SJSA1 (cell line): ENCODE measurements around the gene NSUN2. TPM values are rescaled to one million over a fixed set of nuclear protein-coding genes. Genes with fewer than 3 reads are reported as not detected.
"Not testable (repeated sequence)": the region's sequence is repeated elsewhere in the genome, so short reads cannot be mapped to it uniquely, and the experiment has no call there.

Experiments
- DNase-seq, 2 experiments: peaks; one replicate each; pipeline ENCODE4 v3.0.0-alpha.2; 2015 to 2020; ENCODE audit warnings: low spot score in 2 of 2, low read depth in 1 of 2
- H3K27ac ChIP-seq: fragments of 250-450 bp; sonication (Bioruptor Pico); 2 replicates; pipeline ENCODE4 v1.5.1; 2020; ENCODE audit warnings: mild to moderate bottlenecking, moderate library complexity
- H3K27me3 ChIP-seq: fragments of 250-450 bp; sonication (Bioruptor Pico); replicated peaks from 2 replicates; pipeline ENCODE4 v1.5.1; 2020; ENCODE audit warnings: mild to moderate bottlenecking, moderate library complexity
- H3K36me3 ChIP-seq: fragments of 250-450 bp; sonication (Bioruptor Pico); 2 replicates; pipeline ENCODE4 v1.5.1; 2020; ENCODE audit warnings: mild to moderate bottlenecking
- H3K4me1 ChIP-seq: fragments of 250-450 bp; sonication (Bioruptor Pico); replicated peaks from 2 replicates; pipeline ENCODE4 v1.6.1; 2021; ENCODE audit warnings: mild to moderate bottlenecking
- H3K4me3 ChIP-seq: fragments of 250-450 bp; sonication (Bioruptor Pico); 2 replicates; pipeline ENCODE4 v1.5.1; 2020; ENCODE audit warnings: mild to moderate bottlenecking
- H3K9me3 ChIP-seq: fragments of 250-450 bp; sonication (Bioruptor Pico); replicated peaks from 2 replicates; pipeline ENCODE4 v1.5.1; 2020; ENCODE audit warnings: mild to moderate bottlenecking
- total RNA-seq: library from RNA; depleted of rRNA; stranded (reverse); fragments of >200 nt; shearing (Covaris generic); gene quantifications from 2 replicates; pipeline ENCODE4 v1.2.3, GENCODE V29; 2014

NSUN2 gene
- total RNA-seq, 1 experiment from 2014 or later, result 112 TPM

DNA sequence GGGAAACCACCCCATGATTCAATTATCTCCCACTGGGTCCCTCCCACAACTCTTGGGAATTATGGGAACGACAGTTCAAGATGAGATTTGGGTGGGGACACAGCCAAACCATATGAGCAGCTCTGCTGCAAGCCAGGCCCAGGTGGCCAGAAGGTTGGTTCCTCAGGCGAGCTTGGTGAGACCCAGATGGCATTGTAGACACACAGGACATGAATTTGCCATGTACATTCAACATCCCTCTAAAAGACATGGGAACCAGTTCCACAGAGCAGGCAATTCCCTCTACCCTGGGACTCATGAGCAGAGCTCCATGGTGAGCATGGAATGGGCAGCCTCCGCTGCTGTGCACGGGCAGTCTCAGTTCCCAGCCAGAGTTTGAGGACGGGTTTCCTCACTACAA, 53.3 kb downstream of the NSUN2 start:
- Histone ChIP-seq H3K4me3 (no peak overlapping the region), H3K27me3 (peaks cover 58% of the 10 kb centered on the region), H3K27ac (no peak overlapping the region), H3K4me1 (no peaks in the 10 kb centered on the region; the same call in 1 of the 2 replicates), H3K9me3 (no peaks in the 10 kb centered on the region), H3K36me3 (no peaks in the 10 kb centered on the region)
- DNase-seq, result no peak

DNA sequence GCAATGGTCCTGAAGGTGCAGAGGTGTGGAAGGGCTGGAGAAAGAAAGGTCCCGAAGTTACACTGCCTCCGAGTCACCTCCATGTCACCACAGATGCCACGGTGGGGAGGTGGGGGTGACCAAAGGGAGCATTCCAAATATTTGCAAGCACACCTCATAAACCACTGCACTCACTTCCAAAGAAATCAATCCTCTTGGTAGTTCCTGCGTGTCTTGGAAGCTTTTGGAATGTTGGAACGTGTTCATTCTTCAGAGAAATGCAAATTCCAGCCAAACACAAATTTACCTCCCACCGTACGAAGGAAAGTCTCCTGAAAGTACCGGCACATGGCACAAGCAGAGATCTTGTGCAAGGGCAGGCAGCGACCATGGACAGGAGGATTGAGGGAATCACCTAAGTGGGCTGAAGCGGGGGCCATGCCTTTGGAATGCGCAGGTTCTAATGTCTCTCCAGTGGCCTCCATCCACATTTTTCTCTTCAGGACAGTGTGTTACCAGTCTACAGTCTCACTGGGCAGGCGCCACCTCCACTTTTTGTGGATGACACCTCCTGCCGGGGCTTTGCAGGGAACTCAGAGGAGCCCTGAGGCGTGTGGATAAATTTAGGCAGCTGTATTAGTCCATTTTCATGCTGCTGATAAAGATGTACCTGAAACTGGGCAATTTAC, 54.0 kb downstream of the NSUN2 start:
- H3K36me3 ChIP-seq, result no peaks in the 10 kb centered on the region
- no peaks in the 10 kb centered on the region for H3K9me3 ChIP-seq
- H3K27ac ChIP-seq, result no peak overlapping the region
- no peaks in the 10 kb centered on the region; the same call in 1 of the 2 replicates for H3K4me1 ChIP-seq
- H3K27me3 ChIP-seq, result peaks cover 54% of the 10 kb centered on the region
- no peak overlapping the region for H3K4me3 ChIP-seq
- no peak for DNase-seq

DNA sequence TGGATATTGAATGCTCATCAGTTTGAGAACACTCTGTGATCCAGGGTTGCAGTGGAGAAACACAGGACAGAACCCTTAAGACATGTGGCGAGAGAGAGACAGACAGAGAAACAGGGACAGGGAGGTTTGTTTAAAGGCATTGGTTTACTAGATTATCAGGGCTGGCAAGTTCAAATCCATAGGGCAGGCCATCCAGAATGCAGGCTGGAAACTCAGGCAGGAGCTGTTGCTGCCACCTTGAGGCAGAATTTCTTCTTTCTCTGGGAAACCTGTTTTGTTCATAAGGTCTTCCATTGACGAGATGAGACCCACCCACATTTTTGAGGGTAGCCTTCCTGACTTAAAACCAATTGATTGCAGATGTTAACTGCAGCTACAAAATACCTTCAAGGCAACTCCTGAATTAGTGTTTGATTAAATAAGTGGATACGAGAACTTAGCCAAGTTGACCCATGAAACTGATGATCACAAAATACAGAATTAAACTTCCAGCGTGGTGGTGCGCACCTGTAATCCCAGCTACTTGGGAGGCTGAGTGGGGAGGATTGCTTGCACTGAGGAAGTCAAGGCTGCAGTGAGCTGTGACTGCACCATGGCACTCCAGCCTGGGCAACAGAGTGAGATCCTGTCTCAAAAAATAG, 55.9 kb downstream of the NSUN2 start:
- no peaks in the 10 kb centered on the region for H3K9me3 ChIP-seq
- DNase-seq, result peak; percentile 38 to 52

DNA sequence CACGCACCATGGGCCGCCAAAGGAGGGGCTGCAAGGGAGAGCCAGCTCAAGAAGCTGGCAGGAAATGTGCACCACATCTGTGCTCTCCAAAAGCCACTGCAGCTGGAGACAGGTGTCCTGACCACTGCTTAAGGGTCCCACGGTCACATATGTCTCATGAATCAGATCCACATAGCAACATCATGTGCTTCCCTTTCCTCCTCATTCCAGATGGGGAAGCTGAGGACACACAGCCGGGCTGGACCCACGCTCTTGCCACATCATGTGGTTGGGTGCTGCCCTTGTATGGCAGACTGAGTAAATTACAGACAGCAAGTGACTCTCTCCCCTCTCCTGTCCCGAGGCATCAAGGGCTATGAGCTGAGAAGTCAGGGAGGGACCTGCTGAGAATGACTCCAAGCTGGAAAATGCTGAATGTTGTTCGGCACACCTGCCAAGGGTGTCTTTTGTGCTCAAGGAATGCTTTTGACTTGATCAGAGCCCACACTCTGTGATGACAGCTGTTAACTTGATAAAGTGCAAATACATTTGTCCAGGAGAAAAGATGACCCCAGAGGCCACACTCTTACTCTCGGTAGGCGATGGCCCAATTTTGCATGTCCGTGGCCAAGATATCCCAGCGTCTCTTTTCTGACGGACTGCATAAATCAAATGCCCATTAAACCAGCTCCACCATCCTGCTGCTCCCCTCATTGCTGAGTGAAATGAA, 58.2 kb downstream of the NSUN2 start:
- Histone ChIP-seq H3K36me3 (no peaks in the 10 kb centered on the region), H3K9me3 (no peaks in the 10 kb centered on the region), H3K27me3 (peaks cover 19% of the 10 kb centered on the region), H3K4me1 (no peaks in the 10 kb centered on the region), H3K27ac (no peak overlapping the region), H3K4me3 (no peak overlapping the region)
- peak in 1 of 2 experiments; percentile 35 for DNase-seq

More for the DNA sequence above, 55.9 kb downstream of the NSUN2 start:
- Histone ChIP-seq H3K27me3 (peaks cover 37% of the 10 kb centered on the region), H3K4me3 (no peak overlapping the region), H3K4me1 (no peaks in the 10 kb centered on the region), H3K36me3 (no peaks in the 10 kb centered on the region), H3K27ac (no peak overlapping the region)

DNA sequence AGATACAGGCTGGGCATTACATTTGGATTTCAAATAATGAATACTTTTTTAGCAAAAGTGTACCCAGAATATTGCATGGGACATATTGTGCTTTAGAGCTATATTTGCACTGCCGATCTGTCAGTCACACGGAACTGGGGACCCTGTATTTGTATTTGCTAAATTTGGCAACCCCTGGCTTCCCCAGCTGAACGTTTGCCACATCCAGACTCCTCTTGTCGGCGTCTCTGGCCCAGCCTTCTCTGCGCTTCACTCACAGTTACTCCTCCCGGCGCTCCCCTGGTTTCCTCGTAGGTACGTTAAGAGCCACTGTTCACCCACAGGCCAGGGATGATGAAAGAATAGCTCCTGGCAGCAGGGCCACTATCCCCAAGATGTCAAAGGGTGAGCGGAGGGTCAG, 58.7 kb downstream of the NSUN2 start:
- no peak overlapping the region for H3K4me3 ChIP-seq
- DNase-seq, result peak in 1 of 2 experiments; percentile 36
- no peaks in the 10 kb centered on the region for H3K36me3 ChIP-seq
- H3K27me3 ChIP-seq, result peaks cover 17% of the 10 kb centered on the region; the same call in 1 of the 2 replicates
- no peaks in the 10 kb centered on the region for H3K9me3 ChIP-seq
- no peak overlapping the region for H3K27ac ChIP-seq
- H3K4me1 ChIP-seq, result no peaks in the 10 kb centered on the region

DNA sequence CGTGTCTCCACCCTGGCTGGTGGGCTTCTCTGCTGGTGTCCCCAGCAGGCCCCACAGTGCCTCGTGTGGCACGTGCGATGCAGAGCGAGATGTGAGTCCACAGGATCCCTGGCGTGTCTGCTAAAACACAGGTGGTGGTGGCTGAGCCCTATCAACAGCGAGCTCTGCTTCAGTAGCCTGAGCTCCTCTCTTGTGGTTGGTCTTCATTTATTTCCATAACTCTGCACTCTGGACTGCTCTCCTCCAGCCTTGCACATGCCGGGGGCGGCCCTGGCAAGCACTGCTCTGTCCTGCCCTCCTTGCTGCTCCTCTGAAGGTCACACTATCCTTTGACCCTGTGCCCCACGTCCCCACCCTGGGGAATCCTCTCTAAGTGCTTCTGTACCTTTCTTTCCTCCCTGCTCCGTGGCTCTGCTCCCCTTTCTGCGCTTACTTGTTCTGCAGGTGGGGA, 59.2 kb downstream of the NSUN2 start:
- peaks cover 14% of the 10 kb centered on the region; the same call in 1 of the 2 replicates for H3K27me3 ChIP-seq
- H3K36me3 ChIP-seq, result no peaks in the 10 kb centered on the region
- no peak overlapping the region for H3K4me3 ChIP-seq
- DNase-seq, result peak in 1 of 2 experiments; percentile 34
- H3K4me1 ChIP-seq, result no peaks in the 10 kb centered on the region
- no peaks in the 10 kb centered on the region for H3K9me3 ChIP-seq
- no peak overlapping the region for H3K27ac ChIP-seq

DNA sequence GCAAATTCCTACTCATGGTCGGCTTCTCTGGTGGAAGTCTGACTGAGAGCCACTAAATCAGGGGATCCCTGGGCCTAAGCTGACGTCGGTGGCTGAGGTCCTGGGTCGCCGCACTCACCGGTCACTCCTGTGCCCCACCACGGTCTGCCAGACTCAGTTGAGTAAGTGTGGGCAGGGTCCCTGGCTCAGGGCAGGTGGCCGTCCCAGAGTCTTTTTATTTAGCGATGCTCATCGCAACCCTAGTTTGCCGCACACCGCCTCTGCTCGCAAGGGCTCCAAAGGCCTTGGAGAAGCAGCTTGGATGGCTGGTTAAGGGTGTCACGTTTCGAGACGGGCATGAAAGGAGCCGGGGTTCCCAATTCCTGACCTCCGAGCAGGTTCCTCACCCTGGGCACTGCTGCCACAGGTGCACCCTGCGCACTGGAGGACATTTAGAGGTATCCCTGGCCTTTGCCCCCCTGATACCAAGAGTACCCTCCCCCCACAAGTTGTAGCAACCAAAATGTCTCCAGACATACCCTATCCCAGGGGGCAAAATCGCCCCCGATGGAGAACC, 59.9 kb downstream of the NSUN2 start:
- Histone ChIP-seq H3K4me3 (no peak overlapping the region), H3K4me1 (no peaks in the 10 kb centered on the region), H3K36me3 (no peaks in the 10 kb centered on the region), H3K27ac (no peak overlapping the region), H3K9me3 (no peaks in the 10 kb centered on the region), H3K27me3 (peaks cover 8% of the 10 kb centered on the region; the same call in 1 of the 2 replicates)
- DNase-seq, result peak in 1 of 2 experiments; percentile 42

DNA sequence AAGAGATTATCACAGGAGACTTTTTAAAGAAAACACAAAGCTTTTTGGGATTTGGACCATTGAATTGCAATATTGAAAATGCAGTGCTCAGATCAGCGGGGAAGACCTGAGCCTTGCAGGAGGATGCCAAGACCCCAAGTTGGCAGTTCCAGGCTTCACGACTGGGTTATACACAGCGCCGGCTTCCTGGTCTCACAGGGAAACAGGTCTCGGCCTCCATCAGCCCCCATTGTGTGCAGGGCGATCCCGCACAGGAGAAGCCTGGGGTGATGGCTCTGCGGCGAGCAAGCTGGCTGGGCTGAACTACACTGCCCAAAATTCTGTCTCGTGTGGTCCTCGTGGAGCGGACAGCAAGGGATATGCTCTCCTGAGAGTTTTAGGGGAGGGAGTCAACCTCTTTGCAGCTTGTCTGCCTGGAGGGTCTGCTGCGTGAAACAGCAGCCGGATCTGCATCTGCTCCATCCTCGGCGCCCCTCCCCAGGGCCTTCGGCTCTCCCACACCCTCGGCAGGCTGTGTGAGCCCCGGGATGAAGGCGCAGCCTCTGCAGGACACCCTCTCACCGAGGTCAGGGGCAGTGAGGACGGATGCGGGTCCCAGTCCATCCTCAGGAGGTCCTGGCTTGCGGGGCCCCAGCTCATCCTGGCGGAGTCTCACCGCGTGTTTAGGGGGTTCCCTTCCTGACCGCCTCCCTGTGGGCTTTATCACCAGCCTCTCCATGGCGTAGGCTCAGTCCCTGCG, 60.6 kb downstream of the NSUN2 start:
- no peak overlapping the region for H3K4me3 ChIP-seq
- H3K9me3 ChIP-seq, result no peaks in the 10 kb centered on the region
- peaks cover 8% of the 10 kb centered on the region; the same call in 1 of the 2 replicates for H3K27me3 ChIP-seq
- no peaks in the 10 kb centered on the region for H3K4me1 ChIP-seq
- no peak overlapping the region for H3K27ac ChIP-seq
- DNase-seq, result peak in 1 of 2 experiments; percentile 40
- H3K36me3 ChIP-seq, result no peaks in the 10 kb centered on the region

DNA sequence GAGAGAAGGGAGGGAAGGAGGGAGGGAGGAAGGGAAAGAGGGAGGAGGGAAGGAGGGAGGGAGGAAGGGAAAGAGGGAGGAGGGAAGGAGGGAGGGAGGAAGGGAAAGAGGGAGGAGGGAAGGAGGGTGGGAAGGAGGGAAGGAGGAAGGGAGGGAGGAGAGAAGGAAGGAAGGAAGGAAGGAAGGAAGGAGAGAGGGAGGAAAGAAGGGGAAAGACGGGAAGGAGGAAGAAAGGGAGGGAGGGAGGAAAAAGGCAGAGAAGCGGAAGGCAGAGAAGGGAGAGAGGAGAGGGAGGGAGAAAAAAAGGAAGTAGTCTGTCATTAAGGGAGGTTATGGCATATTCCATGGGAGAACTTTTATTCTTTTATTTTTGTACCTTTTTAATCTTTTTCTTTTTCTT, 61.2 kb downstream of the NSUN2 start:
- H3K4me3 ChIP-seq, H3K36me3 ChIP-seq, H3K9me3 ChIP-seq, H3K27ac ChIP-seq, H3K4me1 ChIP-seq, H3K27me3 ChIP-seq, DNase-seq: not testable (repeated sequence)

DNA sequence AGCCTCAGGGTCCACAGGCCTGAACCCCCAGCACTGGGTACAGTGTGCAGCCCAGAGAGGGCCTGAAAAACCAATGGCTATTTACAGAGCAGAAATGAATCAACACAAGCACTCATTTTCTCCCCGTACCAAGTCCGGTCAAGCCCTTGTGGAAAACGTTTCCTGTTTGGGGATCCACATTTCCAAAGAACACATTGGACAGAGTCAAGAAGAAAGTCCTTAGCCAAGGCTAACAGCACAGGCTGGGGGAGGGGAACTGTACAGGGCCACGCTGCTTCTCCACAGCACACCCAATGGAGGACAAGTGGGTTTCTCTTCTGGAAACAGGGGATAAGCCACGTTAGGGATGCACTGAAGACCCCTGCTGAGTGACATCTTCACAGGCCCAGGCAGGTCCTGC, 62.3 kb downstream of the NSUN2 start:
- peaks cover 8% of the 10 kb centered on the region; the same call in 1 of the 2 replicates for H3K27me3 ChIP-seq
- H3K4me1 ChIP-seq, result no peaks in the 10 kb centered on the region
- DNase-seq, result peak in 1 of 2 experiments; percentile 42
- no peak overlapping the region for H3K4me3 ChIP-seq
- H3K27ac ChIP-seq, result no peak overlapping the region
- no peaks in the 10 kb centered on the region for H3K36me3 ChIP-seq
- H3K9me3 ChIP-seq, result no peaks in the 10 kb centered on the region

DNA sequence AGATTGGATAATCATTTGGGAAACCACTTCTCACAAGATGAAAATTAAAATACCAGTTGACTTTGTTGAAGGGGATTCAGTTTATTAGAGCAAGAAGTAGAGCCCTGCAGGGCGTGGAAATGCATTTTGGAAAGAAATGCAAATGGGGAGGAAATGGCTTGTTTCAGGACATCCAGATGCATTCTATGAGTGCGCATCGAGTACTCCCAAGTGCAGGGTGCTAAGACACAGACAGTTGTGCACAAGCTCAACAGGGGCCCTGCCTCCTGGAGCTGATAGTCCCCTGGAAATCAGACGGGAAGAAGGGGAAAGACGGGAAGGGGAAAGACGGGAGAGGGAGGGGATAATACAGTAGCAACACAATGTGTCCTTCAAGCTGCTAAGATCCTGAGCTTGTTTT, 64.0 kb downstream of the NSUN2 start:
- no peak overlapping the region for H3K4me3 ChIP-seq

DNA sequence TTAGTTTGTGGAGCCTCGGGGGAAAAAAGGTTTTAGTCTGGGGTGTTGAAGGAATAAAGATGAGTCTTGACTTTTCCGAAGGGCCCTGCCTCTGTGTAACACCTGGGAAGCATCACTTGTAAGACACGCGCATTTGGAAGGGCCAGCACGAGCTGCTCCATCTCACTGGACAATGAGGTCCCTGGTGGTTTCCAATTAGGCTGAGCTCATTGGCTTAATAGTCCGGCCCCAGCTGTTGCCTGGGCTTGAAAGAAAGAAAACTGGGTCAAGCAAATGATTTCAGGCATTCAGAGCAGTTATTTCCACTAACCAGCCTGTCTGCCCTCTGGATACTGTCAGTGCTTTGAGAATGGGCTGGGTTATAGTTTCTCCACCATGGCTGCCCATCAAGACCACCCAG, 64.5 kb downstream of the NSUN2 start:
- Histone ChIP-seq H3K4me3 (no peak overlapping the region), H3K9me3 (no peaks in the 10 kb centered on the region), H3K4me1 (no peaks in the 10 kb centered on the region), H3K27ac (no peak overlapping the region), H3K27me3 (no peaks in the 10 kb centered on the region), H3K36me3 (no peaks in the 10 kb centered on the region)
- DNase-seq, result no peak

More for the DNA sequence above, 64.0 kb downstream of the NSUN2 start:
- Histone ChIP-seq H3K27ac (no peak overlapping the region), H3K4me1 (no peaks in the 10 kb centered on the region), H3K9me3 (no peaks in the 10 kb centered on the region), H3K36me3 (no peaks in the 10 kb centered on the region), H3K27me3 (no peaks in the 10 kb centered on the region)
- no peak for DNase-seq

DNA sequence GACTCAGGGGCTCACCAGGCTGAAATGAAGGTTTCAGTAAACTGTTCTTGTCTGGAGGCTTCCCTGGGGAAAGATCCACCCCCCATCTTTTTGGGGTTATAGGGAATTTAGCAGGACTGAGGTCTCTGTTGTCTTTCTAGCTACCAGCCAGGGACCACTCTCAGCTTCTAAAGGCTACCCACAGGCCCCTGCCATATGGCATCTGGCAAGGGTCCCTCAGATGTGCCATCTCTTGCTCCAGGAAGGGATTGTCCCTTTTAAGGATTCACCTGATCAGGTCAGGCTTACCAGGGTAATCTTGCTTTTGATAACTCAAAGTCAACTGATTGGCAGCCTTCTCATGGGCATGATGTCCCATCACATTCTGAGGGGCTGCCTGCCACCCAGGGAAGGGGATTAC, 65.0 kb downstream of the NSUN2 start:
- H3K36me3 ChIP-seq, result no peaks in the 10 kb centered on the region
- H3K27me3 ChIP-seq, result no peaks in the 10 kb centered on the region
- H3K9me3 ChIP-seq, result no peaks in the 10 kb centered on the region
- peak in 1 of 2 experiments; percentile 36 for DNase-seq
- no peaks in the 10 kb centered on the region for H3K4me1 ChIP-seq
- H3K27ac ChIP-seq, result no peak overlapping the region
- no peak overlapping the region for H3K4me3 ChIP-seq
